Pancreas (tissue), 10 donors: ENCODE data around the gene NAA25. TPM values are rescaled to one million over a fixed set of nuclear protein-coding genes. Genes with fewer than 3 reads are reported as not detected.

ENCODE experiments used
- ATAC-seq, 4 donors: fragments of 200-7000 bp; cut with Tn5 transposase; one replicate each; pipeline versions ENCODE4 v1.8.0 to v1.9.1; 2020; ENCODE audit warnings: mild to moderate bottlenecking in 4 of 4, moderate library complexity in 4 of 4
- DNase-seq, 6 donors: peaks; one replicate each; pipeline ENCODE4 v3.0.0-alpha.2; 2020
- FAIRE-seq: peaks from 2 replicates; lab custom pipeline; 2012; peaks lifted over from hg19 to GRCh38; lab: Jason Lieb, UNC
- H3K27ac ChIP-seq, 4 donors: fragments of 200-600 bp; sonication (generic); 1 replicate in 3 of 4; 2 replicates in 1 of 4; pipeline versions ENCODE4 v1.5.0 to v1.8.0; 2020
- H3K27me3 ChIP-seq, 4 donors: fragments of 200-600 bp; one replicate each; pipeline ENCODE4 v1.8.0; 2021
- H3K36me3 ChIP-seq, 3 donors: fragments of 200-600 bp; sonication (generic) in 1 of 3; one replicate each; pipeline versions ENCODE4 v1.5.0 to v1.8.0; 2020 to 2021
- H3K4me1 ChIP-seq, 3 donors: fragments of 200-600 bp; one replicate each; pipeline ENCODE4 v1.8.0; 2021
- H3K4me3 ChIP-seq, 4 donors: fragments of 200-600 bp; sonication (generic) in 2 of 4; one replicate each; pipeline versions ENCODE4 v1.5.0 to v1.8.0; 2020 to 2021
- H3K9me3 ChIP-seq, 4 donors: fragments of 200-600 bp; one replicate each; pipeline ENCODE4 v1.8.0; 2021
- CTCF ChIP-seq, 4 donors: fragments of 200-600 bp; sonication (generic) in 3 of 4; IDR thresholded peaks; one replicate each; pipeline versions ENCODE4 v1.5.0 to v1.8.0; 2021; ENCODE audit warnings: antibody characterized with exemption in 4 of 4
- WGBS, 2 donors: extraction: QIAGEN DNeasy Blood & Tissue Kit; methylation state at CpG; one replicate each; pipeline ENCODE4 v1.1.7; 2013; 5-methylcytosine and 5-hydroxymethylcytosine counted together
- intact Hi-C, 3 donors: fragments of 100-400 bp; cut with DNase I; formaldehyde crosslinking; loops; one replicate each; pipeline versions ENCODE4 v1.11.1 to v1.14.2; 2022
- polyA plus RNA-seq, 2 donors: library from polyadenylated mRNA; stranded (reverse); fragments of 200-250 nt; gene quantifications; one replicate each; pipeline ENCODE4 v1.2.3, GENCODE V29; 2013
- total RNA-seq, 6 donors: library from RNA; stranded (reverse); fragmentation: NEBNext Ultra II Directional in 4 of 6; extraction: Animal tissue kit (Norgen Biotek cat#: 25700) in 4 of 6; gene quantifications; one replicate each; pipeline versions ENCODE4 v1.2.1 to v1.2.4, GENCODE V29; 2021 to 2023
- donor health status: healthy with polysubstance abuse.
- donor health status: DM: no; HTN: no; CAD: no; lungs with moderate emphysema.
- donor health status: DM: no; HTN: no; CAD: no.
- donor health status: control.
- donor health status: control.
- donor health status: Bipolar disorder and iron deficiency.
- donor health status: DM: yes; HTN: yes; CAD: no.
- donor health status: DM: no; HTN: no; CAD: no.
- donor health status: DM: no; HTN: no; CAD: no.
- donor health status: DM: yes; HTN: yes; CAD: no.

The NAA25 gene
- total and polyA plus RNA-seq, 8 donors, result 5.0 to 14.1 (median 12.0) TPM

DNA sequence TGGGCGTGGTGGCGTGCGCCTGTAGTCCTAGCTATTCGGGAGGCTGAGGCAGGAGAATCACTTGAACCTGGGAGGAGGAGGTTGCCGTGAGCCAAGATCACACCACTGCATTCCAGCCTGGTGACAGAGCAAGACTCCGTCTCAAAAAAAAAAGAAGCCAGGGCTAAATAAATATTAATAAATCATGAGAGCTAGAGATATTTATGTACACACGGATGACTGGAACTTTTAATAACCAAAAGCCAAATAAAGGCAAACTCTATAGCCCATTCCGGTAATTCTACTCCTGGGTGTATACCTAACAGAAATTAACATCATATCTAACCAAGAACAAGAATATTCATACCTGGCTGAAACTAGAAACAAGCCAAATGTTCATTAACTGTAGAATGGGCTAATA lies 9.1 kb upstream of the NAA25 start:
- no peak for FAIRE-seq
- Histone ChIP-seq H3K9me3 (no peaks in the 10 kb centered on the region), H3K27me3 (no peaks in the 10 kb centered on the region), H3K36me3 (no peaks in the 10 kb centered on the region), H3K4me3 (no peak overlapping the region), H3K27ac (no peak overlapping the region), H3K4me1 (peaks cover 0 to 14% (median 5%) of the 10 kb centered on the region in 3 donors)
- no peak for DNase-seq
- 72 to 76% methylated on average over 8 of the region's 8 CpGs for WGBS, 2 donors
- intact Hi-C loops, result no loop called here
- no peak for ATAC-seq
- TF ChIP-seq CTCF (IDR thresholded peaks at IDR 0.05), result no peak

DNA sequence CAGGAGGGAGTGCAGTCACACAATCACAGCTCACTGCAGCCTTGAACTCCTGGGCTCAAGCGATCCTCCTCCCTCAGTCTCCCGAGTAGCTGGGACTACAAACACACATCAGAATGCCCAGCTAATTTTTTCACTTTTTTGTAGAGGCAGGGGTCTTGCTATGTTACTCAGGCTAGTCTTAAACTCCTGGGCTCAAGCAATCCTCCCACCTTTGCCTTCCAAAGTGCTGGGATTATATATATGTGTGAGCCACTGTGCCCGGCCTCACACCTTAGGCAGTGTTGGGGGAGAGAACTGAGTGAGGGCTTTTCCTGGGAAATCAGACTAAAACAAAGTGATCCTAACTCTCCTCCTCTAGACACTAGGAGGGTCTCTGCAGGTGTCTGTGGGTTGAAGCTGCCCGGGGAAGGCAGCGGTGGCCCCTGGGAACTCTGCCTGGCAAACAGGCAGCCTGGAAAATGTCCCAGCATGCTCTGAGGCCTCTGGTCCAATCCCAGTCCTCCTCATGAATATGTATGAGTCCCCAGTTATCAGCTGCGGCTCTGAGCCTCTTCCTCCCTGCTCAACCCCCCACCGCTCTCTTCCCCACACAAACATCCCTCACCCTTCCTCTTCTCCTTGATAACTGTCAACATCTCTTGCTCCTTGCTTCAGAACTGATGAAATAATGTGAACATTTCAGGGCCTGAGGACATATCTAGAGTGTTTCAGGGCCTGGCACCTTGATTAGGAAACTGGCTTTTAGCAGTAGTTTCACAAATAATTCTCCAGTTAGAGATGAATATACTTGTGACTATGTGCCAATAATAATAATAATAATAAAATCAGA lies 7.9 kb upstream of the NAA25 start:
- DNase-seq (peak; percentile 64 to 78 (median 75)), FAIRE-seq (no peak), ATAC-seq (peak; percentile 97 to 98 (median 97))
- TF ChIP-seq CTCF (IDR thresholded peaks at IDR 0.05), result no peak
- Histone ChIP-seq H3K27me3 (no peaks in the 10 kb centered on the region), H3K36me3 (no peaks in the 10 kb centered on the region), H3K4me1 (peaks cover 0 to 6% (median 0%) of the 10 kb centered on the region in 3 donors), H3K27ac (peak overlapping the region in 2 of 4 donors; percentile 45 to 50), H3K9me3 (no peaks in the 10 kb centered on the region), H3K4me3 (peak overlapping the region in 1 of 4 donors; percentile 6)
- WGBS, 2 donors, result 32 to 36% methylated on average over 7 of the region's 7 CpGs
- intact Hi-C loops, result no loop called here

- ATAC-seq, result no peak
- Histone ChIP-seq H3K9me3 (no peaks in the 10 kb centered on the region), H3K36me3 (no peaks in the 10 kb centered on the region), H3K4me1 (peaks cover 0 to 6% (median 0%) of the 10 kb centered on the region in 3 donors), H3K27me3 (no peaks in the 10 kb centered on the region), H3K4me3 (no peak overlapping the region), H3K27ac (no peak overlapping the region)
- 88 to 92% methylated on average over 6 of the region's 6 CpGs for WGBS, 2 donors
- no peak for DNase-seq
- no peak for TF ChIP-seq CTCF (IDR thresholded peaks at IDR 0.05)
- no peak for FAIRE-seq
- intact Hi-C loops, result no loop called here
Observed at GRCh38 chr12:112115259-112116045, 6.9 kb upstream of the NAA25 start.

DNA sequence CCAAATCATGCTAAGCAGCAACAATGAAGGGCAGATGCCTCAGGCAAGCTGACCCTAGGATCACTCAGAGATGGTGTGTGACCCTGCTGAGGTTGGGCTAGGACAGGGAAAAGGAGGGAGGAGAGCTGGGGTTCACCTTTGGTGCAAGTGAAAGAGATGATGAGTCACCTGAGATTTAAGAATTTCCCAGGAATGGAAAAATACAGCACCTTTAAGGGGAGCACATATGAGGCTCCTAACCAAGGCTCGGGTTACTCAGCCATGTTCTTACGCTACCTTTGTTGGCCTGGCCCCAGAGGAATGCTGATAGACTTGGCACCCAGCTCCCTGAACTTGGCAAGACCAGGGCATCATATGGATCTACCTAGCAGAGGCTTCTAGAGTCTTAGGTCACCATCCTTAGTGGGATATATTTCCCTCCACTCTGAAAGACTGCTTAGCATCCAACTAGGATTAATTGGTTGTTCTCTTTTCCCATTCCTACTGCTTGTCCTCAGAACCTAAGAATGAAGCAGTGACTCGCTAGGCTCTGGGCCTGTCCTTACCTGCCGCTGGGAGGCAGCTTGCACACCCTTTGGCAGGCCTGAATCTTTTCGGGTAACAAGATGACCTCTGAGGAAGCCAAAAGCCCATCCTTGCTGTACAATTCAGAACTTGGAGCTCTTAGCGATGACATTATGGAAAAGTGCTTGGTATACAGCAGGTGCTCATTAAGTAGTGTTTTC lies 4.0 kb upstream of the NAA25 start:
- FAIRE-seq, result no peak
- intact Hi-C loops, result no loop called here
- no peak for ATAC-seq
- Histone ChIP-seq H3K9me3 (no peaks in the 10 kb centered on the region), H3K4me3 (no peak overlapping the region), H3K27me3 (no peaks in the 10 kb centered on the region), H3K36me3 (no peaks in the 10 kb centered on the region), H3K4me1 (peaks cover 0 to 8% (median 0%) of the 10 kb centered on the region in 3 donors), H3K27ac (no peak overlapping the region)
- no peak for DNase-seq
- no peak for TF ChIP-seq CTCF (IDR thresholded peaks at IDR 0.05)
- 70 to 74% methylated on average over 6 of the region's 6 CpGs for WGBS, 2 donors
